ENCODE data around the gene BPIFA1.
A peak's percentile ranks its signal among the peaks of the same experiment; 100 is the strongest.

Gene BPIFA1

GRCh38 chr20:33280000-33280680 is 44.3 kb downstream of the BPIFA1 start:
- DNase-seq: no peak

- DNase-seq: no peak
These were observed 45.0 kb downstream of the BPIFA1 start for GRCh38 chr20:33280775-33281174.

DNA sequence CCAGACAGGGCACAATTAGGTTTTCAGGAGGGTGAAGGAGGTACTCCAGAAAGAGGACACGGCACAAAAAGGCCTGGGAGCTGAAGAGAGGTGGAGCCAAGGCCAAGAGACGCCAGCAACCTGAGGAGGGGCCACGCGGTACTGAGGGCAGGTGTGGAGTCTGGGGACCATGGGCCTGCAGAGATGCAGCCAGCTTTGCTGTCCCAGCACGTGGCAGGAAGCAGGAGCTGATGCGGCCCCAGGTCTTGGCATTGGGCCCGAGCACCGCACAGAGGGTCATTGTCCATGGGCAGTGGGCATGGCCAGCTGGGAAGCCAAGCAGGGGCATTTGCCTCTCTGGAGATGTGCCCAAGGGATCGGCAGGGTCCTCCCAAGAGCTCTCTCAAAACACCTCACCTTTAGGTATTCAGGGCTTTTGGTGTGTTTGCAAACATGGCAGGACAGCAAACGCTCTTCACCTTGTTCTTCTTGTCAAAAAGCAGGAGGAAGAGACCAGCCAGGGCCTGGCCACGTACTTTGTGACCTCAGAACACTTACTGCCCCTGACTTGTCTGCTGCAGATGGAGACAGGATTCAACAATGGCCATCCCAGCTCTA is 45.9 kb downstream of the BPIFA1 start:
- no peak for DNase-seq

DNA sequence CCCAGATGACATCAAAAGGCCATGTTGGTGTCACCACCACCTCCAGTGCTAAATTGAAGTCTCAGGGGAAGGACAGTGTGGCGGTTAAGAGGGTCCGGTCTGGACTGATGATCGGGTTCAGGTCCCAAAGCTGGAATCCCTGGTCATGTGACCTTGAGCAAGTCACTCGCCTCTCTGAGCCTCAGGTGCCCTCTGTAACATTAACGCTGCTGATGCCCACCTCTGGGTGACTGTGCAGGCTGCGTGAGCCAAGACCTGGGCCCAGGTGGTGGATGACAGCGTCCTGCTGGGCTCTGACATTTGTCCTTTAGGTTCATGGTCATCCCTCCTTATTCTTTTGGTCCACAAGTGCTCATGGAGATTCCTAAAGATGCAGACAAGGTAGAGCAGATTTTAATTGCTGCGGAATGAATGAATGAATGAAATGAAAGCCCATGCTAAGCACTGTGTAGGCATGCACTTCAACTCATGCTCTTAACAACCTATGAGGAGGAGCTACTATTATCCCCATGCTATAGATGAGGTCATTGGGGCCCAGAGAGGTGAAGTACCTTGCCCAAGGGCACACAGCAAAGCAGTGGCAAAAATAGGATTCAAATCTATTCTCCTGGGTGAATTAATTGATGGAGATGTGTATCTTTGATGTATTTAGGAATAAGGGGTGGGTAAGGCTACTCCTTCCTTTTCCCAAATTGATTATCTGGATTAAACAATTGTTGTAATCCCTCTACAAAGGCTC is 46.6 kb downstream of the BPIFA1 start:
- DNase-seq: no peak

DNA sequence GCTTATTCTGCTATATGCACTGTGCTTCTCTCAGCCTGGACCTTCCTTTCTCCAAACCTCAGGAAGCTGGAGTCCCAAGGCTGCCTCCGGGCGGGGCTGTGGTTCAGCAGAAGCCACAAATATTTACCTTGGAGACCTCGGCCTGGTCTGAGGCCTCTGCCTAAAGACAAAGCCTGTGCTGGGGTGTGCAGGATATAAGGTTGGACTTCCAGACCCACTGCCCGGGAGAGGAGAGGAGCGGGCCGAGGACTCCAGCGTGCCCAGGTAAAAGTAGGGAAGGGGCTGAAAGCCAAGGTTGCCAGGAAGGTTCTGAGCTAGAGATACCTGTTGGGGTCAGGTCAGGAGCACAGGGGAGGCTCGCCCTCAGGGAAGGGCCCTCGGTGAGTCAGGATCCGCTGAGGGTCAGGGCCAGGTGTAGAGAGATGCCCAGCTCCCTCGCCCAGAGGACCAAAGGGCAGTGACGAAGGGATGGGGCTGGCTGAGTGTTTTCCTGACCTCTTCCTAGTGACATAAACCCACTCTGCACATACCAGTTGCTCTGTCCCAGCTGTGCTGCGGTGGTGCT is 47.3 kb downstream of the BPIFA1 start, which contains the start of gene BPIFB1:
BPIFB1 (plus strand) TSS at position 224 of the 565 bp plus-strand sequence. CDS start 2,860 bp downstream, outside the sequence.
- DNase-seq: no peak

DNA sequence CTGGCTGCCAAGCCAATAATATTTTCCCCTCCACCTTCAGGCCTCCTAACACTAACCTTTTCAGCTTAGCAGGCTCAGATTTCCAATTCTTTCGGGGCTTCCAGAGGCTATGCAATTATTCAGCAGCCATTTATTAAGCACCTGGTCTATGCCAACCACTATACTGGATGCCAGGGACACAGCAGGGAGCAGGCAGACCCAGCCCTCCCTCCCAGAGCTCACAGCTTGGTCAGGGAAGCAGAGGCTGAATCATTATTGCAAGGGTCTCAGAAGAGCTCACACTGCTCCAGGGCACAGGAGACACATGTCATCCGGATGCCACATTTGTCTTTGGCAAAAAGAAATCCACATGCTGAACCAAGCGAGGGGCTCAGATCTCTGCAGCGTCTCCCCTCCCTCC is 48.5 kb downstream of the BPIFA1 start:
- no peak for DNase-seq

DNA sequence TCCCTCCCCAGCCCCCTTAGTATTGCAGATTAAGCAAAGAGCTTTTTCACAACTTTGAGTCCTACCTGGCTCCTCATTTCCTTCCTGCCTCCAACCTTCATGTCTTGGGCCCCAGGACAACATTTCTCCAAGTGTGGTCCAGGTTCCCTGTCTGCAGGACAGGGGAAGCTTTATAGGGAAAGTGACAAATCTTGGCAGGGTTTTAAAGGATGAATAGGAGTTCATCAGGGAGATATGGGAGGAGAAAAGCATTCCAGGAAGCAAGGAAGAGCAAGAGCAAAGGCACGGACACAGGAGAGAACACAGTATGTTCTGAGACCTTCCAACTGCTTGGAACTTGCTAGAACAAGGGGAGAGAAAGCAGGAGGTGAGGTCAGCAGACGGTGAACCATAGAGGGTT is 49.1 kb downstream of the BPIFA1 start:
- no peak for DNase-seq

DNA sequence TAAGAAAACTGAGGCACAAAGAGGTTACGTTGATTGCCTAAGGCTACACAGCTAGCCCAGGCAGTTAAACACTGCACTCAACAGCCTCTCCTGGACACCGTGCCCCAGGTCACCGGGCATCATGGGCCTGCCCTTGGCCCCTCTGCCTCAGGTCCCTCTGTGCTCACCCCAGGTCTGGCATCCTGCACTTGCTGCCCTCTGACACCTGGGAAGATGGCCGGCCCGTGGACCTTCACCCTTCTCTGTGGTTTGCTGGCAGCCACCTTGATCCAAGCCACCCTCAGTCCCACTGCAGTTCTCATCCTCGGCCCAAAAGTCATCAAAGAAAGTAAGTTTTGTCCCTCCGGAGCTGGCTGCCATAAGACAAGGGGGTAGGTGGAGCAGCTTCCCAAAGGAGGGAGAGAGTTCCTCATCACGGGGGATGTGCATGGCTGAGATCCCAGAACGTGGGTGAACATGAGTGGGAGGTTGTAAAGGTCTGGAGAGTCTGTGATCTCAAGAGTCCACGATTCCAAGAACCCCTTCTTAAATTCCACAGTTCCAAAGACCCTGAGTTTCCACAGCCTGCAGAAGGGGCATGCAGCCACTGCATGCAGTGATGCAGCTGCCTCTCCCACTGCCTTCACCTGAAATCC is 50.2 kb downstream of the BPIFA1 start:
- no peak for DNase-seq

- no peak for DNase-seq
These were observed 52.1 kb downstream of the BPIFA1 start for GRCh38 chr20:33287884-33288283.

DNA sequence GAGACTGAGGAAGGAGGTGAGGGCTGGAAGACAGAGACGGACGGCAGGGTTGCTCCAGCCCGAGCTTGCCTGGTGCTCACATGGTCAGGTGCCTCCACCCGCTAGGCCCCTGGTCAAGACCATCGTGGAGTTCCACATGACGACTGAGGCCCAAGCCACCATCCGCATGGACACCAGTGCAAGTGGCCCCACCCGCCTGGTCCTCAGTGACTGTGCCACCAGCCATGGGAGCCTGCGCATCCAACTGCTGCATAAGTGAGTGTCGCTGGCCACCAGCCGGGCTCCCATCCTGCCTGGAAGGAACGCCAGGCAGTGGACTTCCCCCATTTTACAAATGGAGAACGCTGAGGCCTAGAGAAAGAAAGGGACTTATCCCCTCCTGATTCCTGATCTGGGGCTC is 55.1 kb downstream of the BPIFA1 start:
- DNase-seq: no peak

GRCh38 chr20:33291416-33291815 is 55.6 kb downstream of the BPIFA1 start:
- no peak for DNase-seq

GRCh38 chr20:33291830-33292355 is 56.1 kb downstream of the BPIFA1 start:
- DNase-seq: peak; percentile 75

Measured in CD4-positive, alpha-beta T cell treated with Interleukin-17A for 4 hours (primary cell).